Stimulated activated CD8-positive, alpha-beta memory T cell treated with anti-CD3 and anti-CD28 coated beads, Interleukin-7, amount 100 ng/mL, for 1 hour (primary cell): ENCODE data around the gene MYO1A.
A peak's percentile ranks its signal among the peaks of the same experiment; 100 is the strongest.

ENCODE experiments used
- DNase-seq, 2 donors: peaks; one replicate each; pipeline ENCODE4 v3.0.0-alpha.2; 2020; ENCODE audit warnings: low read depth in 2 of 2

The MYO1A gene

DNA sequence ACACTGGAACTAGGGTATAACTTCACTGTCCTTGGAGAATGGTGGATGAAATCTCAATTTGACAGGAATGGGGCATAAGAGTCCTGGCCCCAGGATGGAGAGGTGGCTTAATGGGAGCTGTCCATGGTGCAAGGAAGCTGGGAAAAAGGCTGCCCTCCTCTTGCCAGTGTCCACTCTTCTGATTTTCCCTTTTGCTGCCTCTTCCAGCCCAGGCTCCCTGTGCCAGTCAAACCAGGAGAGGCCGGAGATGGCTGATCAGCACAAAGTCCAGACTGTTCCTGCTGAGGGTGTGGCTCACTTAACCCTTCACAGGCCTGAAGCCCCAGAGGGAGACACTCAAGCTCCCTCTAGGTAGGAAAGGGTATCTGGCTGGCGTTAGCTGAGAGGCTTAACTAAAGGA is at the start of gene MYO1A:
MYO1A (minus strand) TSS at position 240 of the 400 bp plus-strand sequence. CDS start 1,806 bp downstream, outside the sequence.
- DNase-seq: no peak

- no peak for DNase-seq
Measured at GRCh38 chr12:57099047-57099714, 49.3 kb upstream of the MYO1A start.

DNA sequence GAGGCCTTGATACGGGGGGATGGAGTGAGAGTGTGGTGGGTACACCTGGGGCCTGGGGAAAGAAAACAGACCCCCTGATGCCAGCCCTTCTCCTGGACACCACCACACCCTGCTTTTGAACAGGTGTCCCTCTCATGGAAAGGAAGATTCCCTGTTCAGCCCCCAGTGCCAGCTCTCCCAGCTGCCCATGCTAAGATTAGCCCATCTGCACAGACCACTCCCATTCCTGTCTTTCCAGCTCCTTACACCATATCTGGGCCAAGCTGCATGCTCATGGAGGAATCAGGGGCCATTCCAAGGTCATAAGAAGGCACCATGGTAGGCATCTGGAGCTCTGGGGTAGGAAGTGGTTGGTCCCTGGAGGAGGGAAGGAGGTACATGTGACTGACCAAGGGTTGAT is 48.6 kb upstream of the MYO1A start:
- DNase-seq: no peak

DNA sequence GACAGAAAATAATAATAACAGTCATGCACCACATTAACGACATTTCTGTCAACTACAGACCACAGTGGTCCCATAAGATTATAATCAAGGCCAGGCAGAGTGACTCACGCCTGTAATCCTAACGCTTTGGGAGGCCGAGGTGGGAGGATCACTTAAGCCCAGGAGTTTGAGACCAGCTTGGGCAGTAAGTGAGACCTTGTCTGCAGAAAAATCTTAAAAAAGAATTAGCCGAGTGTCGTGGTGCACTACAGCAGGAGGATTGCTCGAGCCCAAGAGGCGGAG is 47.6 kb upstream of the MYO1A start:
- no peak for DNase-seq

- DNase-seq: no peak
Measured at GRCh38 chr12:57096748-57097553, 47.0 kb upstream of the MYO1A start.

DNA sequence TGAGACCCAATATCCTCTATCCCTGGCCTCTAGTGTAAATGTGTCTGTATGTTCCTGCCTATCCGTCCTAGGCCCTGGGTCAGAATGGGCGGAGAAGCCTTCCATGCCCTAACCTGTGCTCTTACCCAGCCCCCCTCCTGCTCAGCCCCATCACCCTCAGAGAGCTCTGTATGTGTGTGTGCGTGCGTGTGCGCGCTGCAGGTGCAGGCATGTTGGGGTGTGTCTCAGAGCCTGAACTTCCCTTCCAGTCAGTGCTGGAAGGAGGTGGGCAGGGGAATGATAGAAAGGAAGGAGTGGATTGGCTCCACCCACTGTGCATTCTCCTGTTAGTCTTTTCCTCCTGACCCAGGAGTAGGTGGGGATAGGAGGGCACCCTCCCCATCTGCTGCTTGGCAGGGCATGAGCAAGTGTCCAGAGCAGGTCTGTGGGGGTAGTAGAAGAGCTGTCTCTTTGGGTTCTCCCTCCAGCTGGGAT is 46.2 kb upstream of the MYO1A start:
- DNase-seq: no peak

DNA sequence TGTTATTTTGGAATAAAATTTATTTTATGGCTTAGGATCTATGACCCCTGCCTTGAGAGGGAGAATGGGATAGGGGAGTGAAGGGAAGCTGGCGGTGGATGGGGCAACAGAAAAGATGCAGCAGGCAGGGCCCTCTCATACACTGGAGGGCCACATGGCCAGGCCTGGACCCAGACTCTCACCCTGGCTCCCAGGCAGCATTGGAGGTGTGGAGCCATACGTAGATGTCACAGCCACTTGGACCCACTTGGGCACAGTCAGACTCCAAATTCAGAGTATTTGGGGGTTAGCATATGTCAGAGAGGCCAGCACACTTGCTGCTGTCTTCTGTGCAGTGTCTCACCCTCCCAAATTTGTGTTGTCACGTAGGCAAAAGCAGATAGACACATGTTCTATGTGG is 45.5 kb upstream of the MYO1A start:
- no peak for DNase-seq

- no peak for DNase-seq
Measured at GRCh38 chr12:57094208-57095160, 44.6 kb upstream of the MYO1A start.

DNA sequence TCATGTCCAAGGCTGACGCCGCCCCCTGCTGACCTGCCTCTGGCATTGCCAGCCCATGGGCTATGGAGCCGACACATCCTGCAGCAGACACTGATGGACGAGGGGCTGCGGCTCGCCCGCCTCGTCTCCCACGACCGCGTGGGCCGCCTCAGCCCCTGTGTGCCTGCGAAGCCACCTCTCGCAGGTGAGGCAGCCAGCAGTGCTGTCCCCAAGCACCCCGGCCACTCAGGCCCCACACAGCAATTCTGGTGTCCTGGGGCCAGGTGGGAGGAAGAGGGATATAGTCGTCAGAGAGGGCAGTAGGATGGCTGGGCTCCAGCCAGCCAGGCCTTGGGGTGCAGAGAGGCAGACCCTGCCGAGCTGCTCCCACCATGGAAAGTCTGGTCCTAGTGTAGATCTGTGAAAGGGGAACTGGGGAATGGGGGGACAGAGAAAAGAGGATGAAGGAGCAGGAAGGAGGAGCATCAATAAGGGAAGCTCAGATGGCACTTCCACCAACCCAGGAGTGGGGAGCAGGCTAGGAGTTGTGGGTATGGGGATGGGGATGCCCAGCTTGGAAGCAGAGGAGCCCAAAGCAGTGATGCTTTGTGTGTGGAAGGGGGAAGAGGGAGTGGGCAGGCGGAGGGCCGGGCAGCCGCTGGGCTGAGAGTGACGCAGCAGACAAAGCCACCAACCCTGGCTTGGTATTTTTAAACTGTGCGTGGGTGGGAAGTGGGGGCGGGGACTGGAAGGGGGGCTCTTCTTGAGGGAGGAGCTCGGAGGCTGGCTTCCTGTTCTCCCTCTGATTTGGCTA is 43.7 kb upstream of the MYO1A start:
- DNase-seq: peak; percentile 37 to 46

- DNase-seq: no peak
Measured at GRCh38 chr12:57092876-57093414, 43.0 kb upstream of the MYO1A start.

DNA sequence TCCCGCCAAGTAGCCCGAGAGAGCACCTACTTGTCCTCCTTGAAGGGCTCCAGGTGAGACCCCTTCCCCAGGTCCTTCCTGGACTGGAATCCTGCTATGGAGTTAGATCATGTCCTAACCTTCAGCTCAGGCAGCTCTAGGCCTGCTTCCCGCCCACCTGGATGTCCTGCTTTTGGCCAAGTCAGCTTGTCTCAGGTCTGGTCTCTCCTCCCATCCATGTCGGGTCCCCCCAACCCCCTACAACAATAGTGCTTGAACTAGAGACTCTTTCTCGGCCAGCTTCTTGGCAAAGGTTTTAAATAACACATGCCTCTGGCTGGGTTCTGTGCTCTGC is 42.6 kb upstream of the MYO1A start:
- no peak for DNase-seq

GRCh38 chr12:57091638-57092528 is 42.0 kb upstream of the MYO1A start:
- DNase-seq: no peak

- no peak for DNase-seq
Measured at GRCh38 chr12:57090924-57091637, 41.2 kb upstream of the MYO1A start.

DNA sequence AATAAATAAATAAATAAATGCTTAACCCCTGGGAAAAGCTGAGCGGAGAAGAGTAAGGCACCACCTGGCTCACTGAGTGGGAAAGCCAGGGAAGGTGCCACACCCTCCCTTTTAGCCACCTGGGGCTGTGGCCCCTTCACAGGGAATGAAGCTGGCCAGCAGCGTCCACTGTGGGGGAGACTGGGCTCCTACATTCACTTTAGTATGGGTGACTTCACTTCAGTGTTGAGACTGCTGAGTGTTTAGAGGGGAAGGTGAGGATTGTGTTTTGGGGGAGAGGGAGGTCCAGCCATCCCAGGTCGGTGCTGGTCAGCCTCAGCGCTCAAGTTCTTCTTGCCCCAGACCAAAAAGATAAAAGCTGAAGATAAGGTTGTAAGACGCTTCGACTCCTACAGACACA is 40.6 kb upstream of the MYO1A start:
- DNase-seq: no peak

- peak in 1 of 2 donors; percentile 9 for DNase-seq
Measured at GRCh38 chr12:57089271-57090245, 39.6 kb upstream of the MYO1A start.

- DNase-seq: peak; percentile 85 to 89
Measured at GRCh38 chr12:57088354-57089270, 38.7 kb upstream of the MYO1A start, which contains the start of gene NAB2. TSS of gene NAB2 (plus strand) at chr12:57089114. CDS start at chr12:57089272, 158 bp downstream.

- DNase-seq: peak; percentile 50 to 59
Measured at GRCh38 chr12:57087691-57088353, 37.9 kb upstream of the MYO1A start.
